Activated T-helper 1 cell treated with anti-CD3 and anti-CD28 coated beads, Interleukin-12 subunit alpha, Interleukin-12 subunit beta, Interleukin-2, Interleukin-4 antibody, amounts not matched to agents 30 ng/mL and 10 ng/mL and 1 ng/mL, durations not matched to agents 14 hours and 24 hours and 36 hours (primary cell): ENCODE measurements around the gene NOTCH4. TPM values are rescaled to one million over a fixed set of nuclear protein-coding genes. Genes with fewer than 3 reads are reported as not detected.

ENCODE experiments used
- DNase-seq: peaks from one replicate; pipeline ENCODE4 v3.0.0; 2021; ENCODE audit warnings: low spot score
- H3K27ac Mint-ChIP-seq: one replicate; pipeline ENCODE4 v1.8.0; 2021; ENCODE audit warnings: mild to moderate bottlenecking, mixed read lengths
- H3K27me3 Mint-ChIP-seq: one replicate; pipeline ENCODE4 v1.8.0; 2022; ENCODE audit warnings: mild to moderate bottlenecking, moderate library complexity, mixed read lengths; ENCODE audit not compliant: insufficient read depth
- H3K36me3 Mint-ChIP-seq: one replicate; pipeline ENCODE4 v1.8.0; 2021; ENCODE audit warnings: low read depth, mixed read lengths
- H3K4me1 Mint-ChIP-seq: one replicate; pipeline ENCODE4 v1.8.0; 2021; ENCODE audit warnings: low read depth, mixed read lengths
- H3K4me3 Mint-ChIP-seq: one replicate; pipeline ENCODE4 v1.8.0; 2021; ENCODE audit warnings: mild to moderate bottlenecking, moderate library complexity, mixed read lengths
- H3K9me3 Mint-ChIP-seq: one replicate; pipeline ENCODE4 v1.8.0; 2021; ENCODE audit warnings: mixed read lengths
- intact Hi-C: fragments of 100-400 bp; cut with micrococcal nuclease; formaldehyde crosslinking; loops from one replicate; pipeline ENCODE4 v1.15.1; 2024
- total RNA-seq: library from RNA; stranded (reverse); gene quantifications from 2 replicates; pipeline ENCODE4 v1.2.3, GENCODE V29; 2022

The NOTCH4 gene
- total RNA-seq, 1 donor from 2014 or later, result 0.73 TPM

GRCh38 chr6:32171234-32171633 is 52.6 kb downstream of the NOTCH4 start:
- intact Hi-C loops, result loop anchor here (10.0 kb wide), 1 partner anchor 1244 kb away; the partner anchor contains the start of genes CUTA and PHF1
- Mint-ChIP-seq H3K4me1 (peaks cover 25% of the 10 kb centered on the region), H3K36me3 (peaks cover 17% of the 10 kb centered on the region), H3K4me3 (no peak overlapping the region), H3K9me3 (no peaks in the 10 kb centered on the region), H3K27ac (no peak overlapping the region), H3K27me3 (no peaks in the 10 kb centered on the region)
- no peak for DNase-seq

GRCh38 chr6:32170294-32170693 is 53.6 kb downstream of the NOTCH4 start:
- intact Hi-C loops, result loop anchor here (10.0 kb wide), 1 partner anchor 1245 kb away; the partner anchor contains the start of genes CUTA and PHF1
- Mint-ChIP-seq H3K36me3 (peaks cover 17% of the 10 kb centered on the region), H3K4me3 (no peak overlapping the region), H3K9me3 (no peaks in the 10 kb centered on the region), H3K4me1 (peaks cover 21% of the 10 kb centered on the region), H3K27ac (no peak overlapping the region), H3K27me3 (no peaks in the 10 kb centered on the region)
- DNase-seq, result no peak

GRCh38 chr6:32168807-32169591 is 54.9 kb downstream of the NOTCH4 start:
- Mint-ChIP-seq H3K27me3 (no peaks in the 10 kb centered on the region), H3K4me3 (no peak overlapping the region), H3K4me1 (peaks cover 17% of the 10 kb centered on the region), H3K9me3 (no peaks in the 10 kb centered on the region), H3K27ac (no peak overlapping the region), H3K36me3 (peaks cover 17% of the 10 kb centered on the region)
- intact Hi-C loops, result no loop called here
- no peak for DNase-seq

GRCh38 chr6:32168350-32168749 is 55.5 kb downstream of the NOTCH4 start:
- Mint-ChIP-seq H3K4me3 (no peak overlapping the region), H3K36me3 (peaks cover 17% of the 10 kb centered on the region), H3K27me3 (no peaks in the 10 kb centered on the region), H3K27ac (no peak overlapping the region), H3K4me1 (peaks cover 10% of the 10 kb centered on the region), H3K9me3 (no peaks in the 10 kb centered on the region)
- intact Hi-C loops, result no loop called here
- DNase-seq, result no peak

- no peaks in the 10 kb centered on the region for H3K9me3 Mint-ChIP-seq
- peaks cover 5% of the 10 kb centered on the region for H3K4me1 Mint-ChIP-seq
- H3K4me3 Mint-ChIP-seq, result no peak overlapping the region
- no peak for DNase-seq
- intact Hi-C loops, result no loop called here
- H3K27ac Mint-ChIP-seq, result no peak overlapping the region
- H3K27me3 Mint-ChIP-seq, result no peaks in the 10 kb centered on the region
- peaks cover 17% of the 10 kb centered on the region for H3K36me3 Mint-ChIP-seq
Observed at GRCh38 chr6:32167761-32168262, 56.1 kb downstream of the NOTCH4 start.

- no peak overlapping the region for H3K27ac Mint-ChIP-seq
- no peak overlapping the region for H3K4me3 Mint-ChIP-seq
- no peak for DNase-seq
- H3K36me3 Mint-ChIP-seq, result peaks cover 17% of the 10 kb centered on the region
- intact Hi-C loops, result no loop called here
- no peaks in the 10 kb centered on the region for H3K9me3 Mint-ChIP-seq
- no peaks in the 10 kb centered on the region for H3K27me3 Mint-ChIP-seq
- H3K4me1 Mint-ChIP-seq, result no peaks in the 10 kb centered on the region
Observed at GRCh38 chr6:32167154-32167760, 56.6 kb downstream of the NOTCH4 start.

- H3K27me3 Mint-ChIP-seq, result no peaks in the 10 kb centered on the region
- H3K4me3 Mint-ChIP-seq, result no peak overlapping the region
- no peak for DNase-seq
- H3K27ac Mint-ChIP-seq, result no peak overlapping the region
- intact Hi-C loops, result no loop called here
- peaks cover 17% of the 10 kb centered on the region for H3K36me3 Mint-ChIP-seq
- H3K4me1 Mint-ChIP-seq, result no peaks in the 10 kb centered on the region
- no peaks in the 10 kb centered on the region for H3K9me3 Mint-ChIP-seq
Observed at GRCh38 chr6:32166411-32167061, 57.3 kb downstream of the NOTCH4 start.

GRCh38 chr6:32164295-32164694 is 59.6 kb downstream of the NOTCH4 start, which contains the start of gene EGFL8:
Gene EGFL8, plus strand, starts transcription at chr6:32164595. Its CDS starts 1,571 bp downstream, at chr6:32166166.
- intact Hi-C loops, result no loop called here
- no peaks in the 10 kb centered on the region for H3K4me1 Mint-ChIP-seq
- H3K4me3 Mint-ChIP-seq, result no peak within 1 kb of the TSS
- H3K27me3 Mint-ChIP-seq, result no peaks in the 10 kb centered on the region
- DNase-seq, result no peak
- no peaks in the 10 kb centered on the region for H3K9me3 Mint-ChIP-seq
- H3K27ac Mint-ChIP-seq, result peak within 1 kb of the TSS; percentile 10
- peaks cover 7% of the 10 kb centered on the region for H3K36me3 Mint-ChIP-seq

- intact Hi-C loops, result no loop called here
- DNase-seq, result no peak
- peaks cover 4% of the 10 kb centered on the region for H3K36me3 Mint-ChIP-seq
- no peaks in the 10 kb centered on the region for H3K27me3 Mint-ChIP-seq
- H3K4me1 Mint-ChIP-seq, result no peaks in the 10 kb centered on the region
- H3K4me3 Mint-ChIP-seq, result no peak overlapping the region
- no peak overlapping the region for H3K27ac Mint-ChIP-seq
- no peaks in the 10 kb centered on the region for H3K9me3 Mint-ChIP-seq
Observed at GRCh38 chr6:32163559-32164258, 60.2 kb downstream of the NOTCH4 start.

- peaks cover 22% of the 10 kb centered on the region for H3K4me1 Mint-ChIP-seq
- peaks cover 7% of the 10 kb centered on the region for H3K27me3 Mint-ChIP-seq
- H3K36me3 Mint-ChIP-seq, result peaks cover 15% of the 10 kb centered on the region
- no peak overlapping the region for H3K27ac Mint-ChIP-seq
- H3K9me3 Mint-ChIP-seq, result no peaks in the 10 kb centered on the region
- H3K4me3 Mint-ChIP-seq, result no peak overlapping the region
- DNase-seq, result no peak
- intact Hi-C loops, result no loop called here
Observed at GRCh38 chr6:32158052-32158451, 65.8 kb downstream of the NOTCH4 start.

GRCh38 chr6:32156891-32157290 is 67.0 kb downstream of the NOTCH4 start:
- intact Hi-C loops, result no loop called here
- peaks cover 18% of the 10 kb centered on the region for H3K27me3 Mint-ChIP-seq
- no peak for DNase-seq
- H3K4me3 Mint-ChIP-seq, result no peak overlapping the region
- H3K27ac Mint-ChIP-seq, result no peak overlapping the region
- H3K9me3 Mint-ChIP-seq, result no peaks in the 10 kb centered on the region
- H3K36me3 Mint-ChIP-seq, result peaks cover 15% of the 10 kb centered on the region
- peaks cover 29% of the 10 kb centered on the region for H3K4me1 Mint-ChIP-seq

- intact Hi-C loops, result loop anchor here (1.0 kb wide), 6 partner anchors 22 to 106 kb away; partner anchors contain the start of genes AGPAT1 and FKBPL
- peak overlapping the region; percentile 86 for H3K27ac Mint-ChIP-seq
- peaks cover 38% of the 10 kb centered on the region for H3K4me1 Mint-ChIP-seq
- peak; percentile 58 for DNase-seq
- peaks cover 19% of the 10 kb centered on the region for H3K36me3 Mint-ChIP-seq
- H3K4me3 Mint-ChIP-seq, result peak overlapping the region; percentile 99
- H3K27me3 Mint-ChIP-seq, result peaks cover 32% of the 10 kb centered on the region
- no peaks in the 10 kb centered on the region for H3K9me3 Mint-ChIP-seq
Observed at GRCh38 chr6:32154514-32155161, 69.2 kb downstream of the NOTCH4 start.
